GM21367 (cell line): ENCODE measurements around the gene SVEP1.
"Not testable (repeated sequence)": the region's sequence is repeated elsewhere in the genome, so short reads cannot be mapped to it uniquely, and the experiment has no call there.

Experiments
- ATAC-seq: cut with Tn5 transposase; IDR thresholded peaks from one replicate; pipeline ENCODE4 v1.9.1; 2021; ENCODE audit not compliant: unreplicated experiment

The SVEP1 gene

GRCh38 chr9:110383491-110383890, 196.1 kb downstream of the SVEP1 start:
- no peak for ATAC-seq

GRCh38 chr9:110382731-110383130, 196.8 kb downstream of the SVEP1 start:
- ATAC-seq, result no peak

GRCh38 chr9:110371411-110372007, 208.0 kb downstream of the SVEP1 start:
- no peak for ATAC-seq

- no peak for ATAC-seq
Observed at GRCh38 chr9:110370315-110370714, 209.2 kb downstream of the SVEP1 start.

GRCh38 chr9:110364451-110364850, 215.1 kb downstream of the SVEP1 start:
- no peak for ATAC-seq

- not testable (repeated sequence) for ATAC-seq
Observed at GRCh38 chr9:110358992-110359391, 220.5 kb downstream of the SVEP1 start.

GRCh38 chr9:110357505-110357904, 222.0 kb downstream of the SVEP1 start:
- no peak for ATAC-seq

- ATAC-seq, result no peak
Observed at GRCh38 chr9:110356639-110357395, 222.7 kb downstream of the SVEP1 start.

GRCh38 chr9:110355911-110356310, 223.6 kb downstream of the SVEP1 start:
- no peak for ATAC-seq

- ATAC-seq, result no peak
Observed at GRCh38 chr9:110351009-110351467, 228.5 kb downstream of the SVEP1 start.

GRCh38 chr9:110346325-110346724, 233.2 kb downstream of the SVEP1 start:
- ATAC-seq, result no peak

- no peak for ATAC-seq
Observed at GRCh38 chr9:110344821-110345220, 234.7 kb downstream of the SVEP1 start.

GRCh38 chr9:110343551-110343950, 236.0 kb downstream of the SVEP1 start:
- no peak for ATAC-seq

- no peak for ATAC-seq
Observed at GRCh38 chr9:110340306-110340705, 239.2 kb downstream of the SVEP1 start.

GRCh38 chr9:110338143-110338542, 241.4 kb downstream of the SVEP1 start:
- no peak for ATAC-seq

- no peak for ATAC-seq
Observed at GRCh38 chr9:110337727-110338126, 241.8 kb downstream of the SVEP1 start, which contains the start of gene TXNDC8. Gene TXNDC8, minus strand, starts transcription at chr9:110337863.

- no peak for ATAC-seq
Observed at GRCh38 chr9:110336363-110336762, 243.2 kb downstream of the SVEP1 start.

- no peak for ATAC-seq
Observed at GRCh38 chr9:110334871-110335270, 244.7 kb downstream of the SVEP1 start.

GRCh38 chr9:110334183-110334582, 245.4 kb downstream of the SVEP1 start:
- ATAC-seq, result peak; percentile 83

- ATAC-seq, result no peak
Observed at GRCh38 chr9:110332766-110333165, 246.8 kb downstream of the SVEP1 start.

GRCh38 chr9:110330484-110331105, 248.9 kb downstream of the SVEP1 start:
- no peak for ATAC-seq

GRCh38 chr9:110329639-110330230, 249.8 kb downstream of the SVEP1 start:
- ATAC-seq, result no peak
